ENCODE measurements around the gene CD53. TPM values are rescaled to one million over a fixed set of nuclear protein-coding genes. Genes with fewer than 3 reads are reported as not detected.

CD53 gene
- total RNA-seq, 1 experiment from 2014 or later = 0.96 TPM

GRCh38 chr1:110927484-110928075 lies 54.6 kb downstream of the CD53 start:
- Histone ChIP-seq H3K4me3 (replicated peaks in 1 of 2; ENCODE audit: low read depth in 1 of 2, low read length in 2 of 2) (peak overlapping the region in 1 of 2 experiments; percentile 5; a peak in 1 of 4 replicates), H3K4me2 (ENCODE audit: low read length) (peak overlapping the region; percentile 42), H4K20me1 (ENCODE audit: insufficient read depth) (no peaks in the 10 kb centered on the region), H3K9me2 (ENCODE audit: insufficient read depth) (no peaks in the 10 kb centered on the region), H3K27me3 (ENCODE audit: insufficient read depth, low read length) (no peaks in the 10 kb centered on the region), H3K79me2 (ENCODE audit: insufficient read depth, low read length) (no peaks in the 10 kb centered on the region), H3K9me3 (ENCODE audit: control insufficient read depth in 1 of 2, insufficient read depth in 1 of 2, low read depth in 1 of 2, low read length in 2 of 2) (no peaks in the 10 kb centered on the region), H2AFZ (ENCODE audit: low read depth, low read length, poor library complexity, severe bottlenecking) (peak overlapping the region; percentile 95), H3K27ac (ENCODE audit: low read depth, low read length) (no peak overlapping the region), H3K9ac (ENCODE audit: low read length) (no peak overlapping the region), H3K36me3 (ENCODE audit: control insufficient read depth in 1 of 2, insufficient read depth in 2 of 2, low read length in 2 of 2) (no peaks in the 10 kb centered on the region), H3K4me1 (ENCODE audit: control insufficient read depth in 1 of 2, insufficient read depth in 2 of 2, low read length in 2 of 2) (peaks cover 8 to 12% of the 10 kb centered on the region in 2 experiments; a peak in 3 of 4 replicates)
- intact Hi-C loops (cut with micrococcal nuclease) = no loop called here
- POLR2A ChIA-PET = interaction anchor here (1.2 to 1.4 kb wide), 2 partner anchors 9 to 37 kb away, joined by 3 read pairs; no protein-coding TSS in a partner anchor
- CTCF ChIA-PET = no interaction called here
- no TSS peak for BruUV-seq (replicated peaks)
- ATAC-seq (peak; percentile 86), DNase-seq (ENCODE audit: low read depth, low spot score) (peak; percentile 43)
- RAD21 ChIA-PET (ENCODE audit: low non-redundant PET in 1 of 2, low total read pairs in 2 of 2, uncharacterized antibody in 2 of 2, unreplicated experiment in 2 of 2) = no interaction called here
- TF ChIP-seq RAD21 (IDR thresholded peaks at IDR 0.05; ENCODE audit: low read depth) = no peak
- no peak for TF ChIP-seq CTCF (IDR thresholded peaks at IDR 0.05 in 2 of 3, conservative IDR thresholded peaks at IDR 0.05 in 1 of 3; ENCODE audit: borderline replicate concordance in 1 of 3, insufficient read depth in 1 of 3, low read depth in 2 of 3, low read length in 2 of 3)
- TF ChIP-seq EZH2phosphoT487 (IDR thresholded peaks at IDR 0.05; ENCODE audit: borderline replicate concordance) = no peak
- no peak for TF ChIP-seq CBX3 (IDR thresholded peaks at IDR 0.05; ENCODE audit: low read depth)
- peak; percentile 61 for TF ChIP-seq FOSL1 (IDR thresholded peaks at IDR 0.05; ENCODE audit: low read depth)
- no peak for TF ChIP-seq REST (IDR thresholded peaks at IDR 0.05; ENCODE audit: low read depth)
- TF ChIP-seq ZFX (IDR thresholded peaks at IDR 0.05) = no peak
- TF ChIP-seq SRF (IDR thresholded peaks at IDR 0.05; ENCODE audit: low read depth) = no peak
- no peak for TF ChIP-seq EGR1 (IDR thresholded peaks at IDR 0.05; ENCODE audit: low read depth)
- TF ChIP-seq SIN3A (IDR thresholded peaks at IDR 0.05; ENCODE audit: low read depth) = no peak
- TF ChIP-seq ATF3 (IDR thresholded peaks at IDR 0.05) = no peak
- no peak for TF ChIP-seq POLR2AphosphoS5 (IDR thresholded peaks at IDR 0.05; ENCODE audit: low read depth, low read length)
- TF ChIP-seq SP1 (IDR thresholded peaks at IDR 0.05; ENCODE audit: low read depth) = no peak
- TF ChIP-seq CEBPB (IDR thresholded peaks at IDR 0.05; ENCODE audit: low read depth) = no peak
- no peak for TF ChIP-seq POLR2A (IDR thresholded peaks at IDR 0.05; ENCODE audit: borderline replicate concordance, extremely low read depth, insufficient read depth, insufficient read length)
- TF ChIP-seq JUND (IDR thresholded peaks at IDR 0.05) = peak; percentile 66
- TF ChIP-seq MAX (IDR thresholded peaks at IDR 0.05) = no peak
- TF ChIP-seq TCF7L2 (IDR thresholded peaks at IDR 0.05; ENCODE audit: borderline replicate concordance, extremely low read depth, insufficient read depth, insufficient read length) = peak; percentile 75
- TF ChIP-seq ZNF274 (IDR thresholded peaks at IDR 0.05; ENCODE audit: low read depth, low read length) = no peak
- no peak for TF ChIP-seq ZBTB33 (IDR thresholded peaks at IDR 0.05; ENCODE audit: extremely low read depth, insufficient replicate concordance, low read length)
- no peak for TF ChIP-seq ELF1 (IDR thresholded peaks at IDR 0.05; ENCODE audit: borderline replicate concordance, low read depth)
- no peak for TF ChIP-seq EZH2 (IDR thresholded peaks at IDR 0.05)

Data from HCT116 (cell line).